HCT116 (cell line): ENCODE measurements around the gene CUX1. TPM values are rescaled to one million over a fixed set of nuclear protein-coding genes. Genes with fewer than 3 reads are reported as not detected.

ENCODE experiments used
- ATAC-seq: fragments of 200-7000 bp; cut with Tn5 transposase; 2 replicates; pipeline ENCODE4 v1.9.1; 2020; ENCODE audit warnings: mild to moderate bottlenecking, moderate library complexity
- BruUV-seq: library from RNA; stranded (reverse); fragments of 400-500 nt; replicated peaks from 2 replicates; lab custom pipeline; 2021; lab: Mats Ljungman, UMichigan
- CTCF ChIA-PET: fragments of 300-600 bp; sonication (Branson Sonifier 250); formaldehyde crosslinking; loops from one replicate; lab custom pipeline; 2021; ENCODE audit warnings: antibody characterized with exemption; lab: Charles Lee
- POLR2A ChIA-PET: fragments of 300-600, 350-600 bp; sonication (Branson Sonifier 250); formaldehyde crosslinking; loops from one replicate; lab custom pipeline; 2021; ENCODE audit warnings: antibody characterized with exemption; lab: Charles Lee
- RAD21 ChIA-PET, 2 experiments: fragments of 300-600 bp; sonication (Branson Sonifier 250); formaldehyde crosslinking; loops; one replicate each; lab custom pipeline; 2023; ENCODE audit warnings: low total read pairs in 2 of 2; ENCODE audit not compliant: uncharacterized antibody in 2 of 2, unreplicated experiment in 2 of 2, low non-redundant PET in 1 of 2; lab: Charles Lee
- DNase-seq: peaks from one replicate; pipeline ENCODE4 v3.0.0-alpha.2; 2010; ENCODE audit warnings: low read depth, low spot score
- H2AFZ ChIP-seq: fragments of 200-600 bp; shearing (Covaris generic), sonication (generic); 2 replicates; pipeline ENCODE4 v1.6.1; 2017; ENCODE audit warnings: low read depth, mixed run types, mixed read lengths, antibody characterized with exemption, low read length; ENCODE audit not compliant: poor library complexity, severe bottlenecking
- H3K27ac ChIP-seq: 2 replicates; pipeline ENCODE4 v1.5.1; 2012; ENCODE audit warnings: low read depth, low read length
- H3K27me3 ChIP-seq: fragments of 200-600 bp; sonication (generic); 2 replicates; pipeline ENCODE4 v1.6.1; 2016; ENCODE audit warnings: mixed run types, low read length, mixed read lengths; ENCODE audit not compliant: insufficient read depth
- H3K36me3 ChIP-seq, 2 experiments: fragments of 200-500 bp in 1 of 2; fragments of 200-600 bp in 1 of 2; sonication (Bioruptor generic) in 1 of 2; sonication (generic) in 1 of 2; 2 replicates each; pipeline versions ENCODE4 v1.5.1 to v1.6.1; 2014 to 2016; ENCODE audit warnings: low read length in 2 of 2, inconsistent platforms in 1 of 2, mixed read lengths in 1 of 2, mixed run types in 1 of 2; ENCODE audit not compliant: insufficient read depth in 2 of 2, control insufficient read depth in 1 of 2
- H3K4me1 ChIP-seq, 2 experiments: fragments of 200-600 bp in 1 of 2; sonication (generic) in 1 of 2; 2 replicates each; pipeline versions ENCODE4 v1.5.1 to v1.6.1; 2012 to 2017; ENCODE audit warnings: low read length in 2 of 2, inconsistent platforms in 1 of 2, mild to moderate bottlenecking in 1 of 2, mixed read lengths in 1 of 2, mixed run types in 1 of 2, moderate library complexity in 1 of 2; ENCODE audit not compliant: insufficient read depth in 2 of 2, control insufficient read depth in 1 of 2
- H3K4me2 ChIP-seq: fragments of 200-600 bp; sonication (generic); 2 replicates; pipeline ENCODE4 v1.6.1; 2017; ENCODE audit warnings: mixed run types, low read length, mixed read lengths
- H3K4me3 ChIP-seq, 2 experiments: fragments of 200-600 bp in 1 of 2; sonication (generic) in 1 of 2; replicated peaks in 1 of 2; 2 replicates each; pipeline ENCODE4 v1.5.1; 2011 to 2016; ENCODE audit warnings: low read length in 2 of 2, control low read depth in 1 of 2, low read depth in 1 of 2, mild to moderate bottlenecking in 1 of 2, mixed read lengths in 1 of 2, mixed run types in 1 of 2
- H3K79me2 ChIP-seq: fragments of 200-600 bp; sonication (generic); 2 replicates; pipeline ENCODE4 v1.6.1; 2017; ENCODE audit warnings: mild to moderate bottlenecking, mixed run types, low read length, moderate library complexity, mixed read lengths; ENCODE audit not compliant: insufficient read depth
- H3K9ac ChIP-seq: fragments of 200-600 bp; sonication (generic); 2 replicates; pipeline ENCODE4 v1.6.1; 2016; ENCODE audit warnings: low read length, mixed read lengths
- H3K9me2 ChIP-seq: fragments of 200-600 bp; sonication (generic), shearing (Covaris generic); 2 replicates; pipeline ENCODE4 v1.6.1; 2017; ENCODE audit warnings: mixed run types, mild to moderate bottlenecking, moderate library complexity; ENCODE audit not compliant: insufficient read depth
- H3K9me3 ChIP-seq, 2 experiments: fragments of 200-500 bp in 1 of 2; fragments of 200-600 bp in 1 of 2; sonication (Bioruptor generic) in 1 of 2; sonication (generic) in 1 of 2; 2 replicates each; pipeline ENCODE4 v1.6.1; 2014 to 2017; ENCODE audit warnings: low read length in 2 of 2, mixed read lengths in 2 of 2, inconsistent platforms in 1 of 2, low read depth in 1 of 2, mild to moderate bottlenecking in 1 of 2, mixed run types in 1 of 2, moderate library complexity in 1 of 2; ENCODE audit not compliant: control insufficient read depth in 1 of 2, insufficient read depth in 1 of 2
- H4K20me1 ChIP-seq: fragments of 200-600 bp; sonication (generic), shearing (Covaris generic); 2 replicates; pipeline ENCODE4 v1.6.1; 2017; ENCODE audit warnings: mixed run types, mild to moderate bottlenecking, moderate library complexity; ENCODE audit not compliant: insufficient read depth
- CBX3 ChIP-seq: IDR thresholded peaks from 2 replicates; pipeline ENCODE4 v1.6.1; 2012; ENCODE audit warnings: low read depth
- CEBPB ChIP-seq: IDR thresholded peaks from 2 replicates; pipeline ENCODE4 v1.6.1; 2012; ENCODE audit warnings: low read depth
- ELF1 ChIP-seq: IDR thresholded peaks from 2 replicates; pipeline ENCODE4 v1.6.1; 2012; ENCODE audit warnings: low read depth, borderline replicate concordance
- EZH2 ChIP-seq: fragments of 200-600 bp; sonication (generic); IDR thresholded peaks from 2 replicates; pipeline ENCODE4 v1.6.1; 2017; ENCODE audit warnings: antibody characterized with exemption, mixed run types
- EZH2phosphoT487 ChIP-seq: fragments of 200-600 bp; IDR thresholded peaks from 2 replicates; pipeline ENCODE4 v1.6.1; 2018; ENCODE audit warnings: antibody characterized with exemption, borderline replicate concordance
- POLR2AphosphoS5 ChIP-seq: IDR thresholded peaks from 2 replicates; pipeline ENCODE4 v1.6.1; 2011; ENCODE audit warnings: mild to moderate bottlenecking, low read depth, low read length, moderate library complexity
- RAD21 ChIP-seq: IDR thresholded peaks from 2 replicates; pipeline ENCODE4 v1.6.1; 2012; ENCODE audit warnings: low read depth, mild to moderate bottlenecking
- SIN3A ChIP-seq: IDR thresholded peaks from 2 replicates; pipeline ENCODE4 v1.6.1; 2012; ENCODE audit warnings: low read depth
- SP1 ChIP-seq: IDR thresholded peaks from 2 replicates; pipeline ENCODE4 v1.6.1; 2012; ENCODE audit warnings: low read depth
- SRF ChIP-seq: IDR thresholded peaks from 2 replicates; pipeline ENCODE4 v1.6.1; 2012; ENCODE audit warnings: low read depth
- TCF7L2 ChIP-seq: IDR thresholded peaks from 2 replicates; pipeline ENCODE4 v1.7.0; 2011; ENCODE audit warnings: borderline replicate concordance, inconsistent platforms; ENCODE audit not compliant: insufficient read depth, insufficient read length; ENCODE audit errors: extremely low read depth
- YY1 ChIP-seq: IDR thresholded peaks from 2 replicates; pipeline ENCODE4 v1.6.1; 2011; ENCODE audit warnings: low read length, low read depth, moderate library complexity, mild to moderate bottlenecking; ENCODE audit not compliant: insufficient replicate concordance; ENCODE audit errors: extremely low read depth
- ZFX ChIP-seq: fragments of 450-650 bp; IDR thresholded peaks from 2 replicates; pipeline ENCODE4 v1.6.1; 2017
- ZNF274 ChIP-seq: fragments of 200-500 bp; sonication (Bioruptor generic); IDR thresholded peaks from 2 replicates; pipeline ENCODE4 v1.6.1; 2014; ENCODE audit warnings: mild to moderate bottlenecking, low read depth, low read length, inconsistent platforms
- intact Hi-C: fragments of 100-400 bp; cut with micrococcal nuclease; formaldehyde crosslinking; loops from 2 replicates; pipeline ENCODE4 v1.10.0; 2022
- total RNA-seq: library from RNA; stranded (reverse); gene quantifications from one replicate; pipeline ENCODE4 v1.2.1, GENCODE V29; 2021; ENCODE audit not compliant: unreplicated experiment
- TF ChIP-seq, protein P1 (sequence below): IDR thresholded peaks from 2 replicates; pipeline ENCODE4 v1.6.1; 2012
- TF ChIP-seq, protein P2 (sequence below): IDR thresholded peaks from 2 replicates; pipeline ENCODE4 v1.6.1; 2012; ENCODE audit warnings: low read depth
- TF ChIP-seq, protein P3 (sequence below): IDR thresholded peaks from 2 replicates; pipeline ENCODE4 v1.6.1; 2011; ENCODE audit warnings: mild to moderate bottlenecking, low read length, moderate library complexity; ENCODE audit not compliant: insufficient replicate concordance; ENCODE audit errors: extremely low read depth
- TF ChIP-seq, protein P4 (sequence below): IDR thresholded peaks from 2 replicates; pipeline ENCODE4 v1.6.1; 2012

Gene CUX1
- total RNA-seq, 1 experiment from 2014 or later = 68.9 TPM

DNA sequence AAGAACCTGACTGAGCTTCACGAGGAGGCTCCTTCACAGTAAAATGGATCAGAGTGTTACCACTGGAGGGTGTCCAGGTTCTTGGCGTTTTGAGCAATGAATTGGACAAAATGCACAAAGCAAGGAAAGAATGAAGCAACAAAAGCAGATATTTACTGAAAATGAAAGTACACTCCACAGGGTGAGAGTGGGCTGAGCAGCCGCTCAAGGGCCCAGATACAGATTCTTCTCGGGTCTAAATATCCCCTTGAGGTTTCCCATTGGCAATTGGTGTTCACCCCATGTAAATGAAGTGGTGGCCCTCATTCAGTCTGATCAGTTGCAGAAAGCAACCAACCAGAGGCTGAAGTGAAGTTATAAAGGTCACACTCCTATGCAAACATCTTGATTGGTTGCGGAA is 254.6 kb downstream of the CUX1 start:
- DNase-seq = no peak
- H3K4me2 ChIP-seq = no peak overlapping the region
- no peak for TF ChIP-seq RAD21
- TF ChIP-seq YY1 = no peak
- TF ChIP-seq SP1 = no peak
- TF ChIP-seq TCF7L2 = no peak
- no peak for TF ChIP-seq ZFX
- TF ChIP-seq CEBPB = no peak
- TF ChIP-seq EZH2 = no peak
- no peak for TF ChIP-seq POLR2AphosphoS5
- no peak for TF ChIP-seq ELF1
- TF ChIP-seq SRF = no peak
- TF ChIP-seq ZNF274 = no peak
- TF ChIP-seq, protein P1, sequence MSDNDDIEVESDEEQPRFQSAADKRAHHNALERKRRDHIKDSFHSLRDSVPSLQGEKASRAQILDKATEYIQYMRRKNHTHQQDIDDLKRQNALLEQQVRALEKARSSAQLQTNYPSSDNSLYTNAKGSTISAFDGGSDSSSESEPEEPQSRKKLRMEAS = no peak
- TF ChIP-seq, protein P2, sequence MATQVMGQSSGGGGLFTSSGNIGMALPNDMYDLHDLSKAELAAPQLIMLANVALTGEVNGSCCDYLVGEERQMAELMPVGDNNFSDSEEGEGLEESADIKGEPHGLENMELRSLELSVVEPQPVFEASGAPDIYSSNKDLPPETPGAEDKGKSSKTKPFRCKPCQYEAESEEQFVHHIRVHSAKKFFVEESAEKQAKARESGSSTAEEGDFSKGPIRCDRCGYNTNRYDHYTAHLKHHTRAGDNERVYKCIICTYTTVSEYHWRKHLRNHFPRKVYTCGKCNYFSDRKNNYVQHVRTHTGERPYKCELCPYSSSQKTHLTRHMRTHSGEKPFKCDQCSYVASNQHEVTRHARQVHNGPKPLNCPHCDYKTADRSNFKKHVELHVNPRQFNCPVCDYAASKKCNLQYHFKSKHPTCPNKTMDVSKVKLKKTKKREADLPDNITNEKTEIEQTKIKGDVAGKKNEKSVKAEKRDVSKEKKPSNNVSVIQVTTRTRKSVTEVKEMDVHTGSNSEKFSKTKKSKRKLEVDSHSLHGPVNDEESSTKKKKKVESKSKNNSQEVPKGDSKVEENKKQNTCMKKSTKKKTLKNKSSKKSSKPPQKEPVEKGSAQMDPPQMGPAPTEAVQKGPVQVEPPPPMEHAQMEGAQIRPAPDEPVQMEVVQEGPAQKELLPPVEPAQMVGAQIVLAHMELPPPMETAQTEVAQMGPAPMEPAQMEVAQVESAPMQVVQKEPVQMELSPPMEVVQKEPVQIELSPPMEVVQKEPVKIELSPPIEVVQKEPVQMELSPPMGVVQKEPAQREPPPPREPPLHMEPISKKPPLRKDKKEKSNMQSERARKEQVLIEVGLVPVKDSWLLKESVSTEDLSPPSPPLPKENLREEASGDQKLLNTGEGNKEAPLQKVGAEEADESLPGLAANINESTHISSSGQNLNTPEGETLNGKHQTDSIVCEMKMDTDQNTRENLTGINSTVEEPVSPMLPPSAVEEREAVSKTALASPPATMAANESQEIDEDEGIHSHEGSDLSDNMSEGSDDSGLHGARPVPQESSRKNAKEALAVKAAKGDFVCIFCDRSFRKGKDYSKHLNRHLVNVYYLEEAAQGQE = no peak
- no peak for TF ChIP-seq EZH2phosphoT487
- no peak for TF ChIP-seq CBX3
- TF ChIP-seq, protein P3, sequence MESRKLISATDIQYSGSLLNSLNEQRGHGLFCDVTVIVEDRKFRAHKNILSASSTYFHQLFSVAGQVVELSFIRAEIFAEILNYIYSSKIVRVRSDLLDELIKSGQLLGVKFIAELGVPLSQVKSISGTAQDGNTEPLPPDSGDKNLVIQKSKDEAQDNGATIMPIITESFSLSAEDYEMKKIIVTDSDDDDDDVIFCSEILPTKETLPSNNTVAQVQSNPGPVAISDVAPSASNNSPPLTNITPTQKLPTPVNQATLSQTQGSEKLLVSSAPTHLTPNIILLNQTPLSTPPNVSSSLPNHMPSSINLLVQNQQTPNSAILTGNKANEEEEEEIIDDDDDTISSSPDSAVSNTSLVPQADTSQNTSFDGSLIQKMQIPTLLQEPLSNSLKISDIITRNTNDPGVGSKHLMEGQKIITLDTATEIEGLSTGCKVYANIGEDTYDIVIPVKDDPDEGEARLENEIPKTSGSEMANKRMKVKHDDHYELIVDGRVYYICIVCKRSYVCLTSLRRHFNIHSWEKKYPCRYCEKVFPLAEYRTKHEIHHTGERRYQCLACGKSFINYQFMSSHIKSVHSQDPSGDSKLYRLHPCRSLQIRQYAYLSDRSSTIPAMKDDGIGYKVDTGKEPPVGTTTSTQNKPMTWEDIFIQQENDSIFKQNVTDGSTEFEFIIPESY = no peak
- TF ChIP-seq, protein P4, sequence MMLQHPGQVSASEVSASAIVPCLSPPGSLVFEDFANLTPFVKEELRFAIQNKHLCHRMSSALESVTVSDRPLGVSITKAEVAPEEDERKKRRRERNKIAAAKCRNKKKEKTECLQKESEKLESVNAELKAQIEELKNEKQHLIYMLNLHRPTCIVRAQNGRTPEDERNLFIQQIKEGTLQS = no peak
- no peak for TF ChIP-seq SIN3A
- ChIA-PET CTCF (no interaction called here), RAD21 (no interaction called here), POLR2A (no interaction called here)
- intact Hi-C loops = no loop called here
- H3K9me3 ChIP-seq = no peaks in the 10 kb centered on the region
- no peaks in the 10 kb centered on the region for H4K20me1 ChIP-seq
- H3K27me3 ChIP-seq = no peaks in the 10 kb centered on the region
- H3K4me1 ChIP-seq = peaks cover 5 to 7% of the 10 kb centered on the region in 2 experiments
- no peaks in the 10 kb centered on the region for H3K9me2 ChIP-seq
- TSS peak; percentile 20 for BruUV-seq
- no peaks in the 10 kb centered on the region for H3K79me2 ChIP-seq
- no peak for ATAC-seq
- H3K27ac ChIP-seq = no peak overlapping the region
- H2AFZ ChIP-seq = no peak overlapping the region
- peaks cover 0 to 4% of the 10 kb centered on the region in 2 experiments; a peak in 1 of 4 replicates for H3K36me3 ChIP-seq
- no peak overlapping the region for H3K4me3 ChIP-seq
- H3K9ac ChIP-seq = no peak overlapping the region
